SU-DHL-6 (cell line): ENCODE results near the gene C22orf15.

Experiments
- H2AFZ ChIP-seq: fragments of 200-600 bp; sonication (generic); 2 replicates; pipeline ENCODE4 v1.6.1; 2014; ENCODE audit warnings: low read depth, mild to moderate bottlenecking, moderate library complexity, mixed read lengths, antibody characterized with exemption, low read length; ENCODE audit not compliant: severe bottlenecking
- H3F3A ChIP-seq: fragments of 200-600 bp; shearing (Covaris generic); 2 replicates; pipeline ENCODE4 v1.6.0; 2016; ENCODE audit warnings: antibody characterized with exemption, mild to moderate bottlenecking; ENCODE audit not compliant: insufficient read depth
- H3K27ac ChIP-seq: fragments of 200-600 bp; sonication (generic); 2 replicates; pipeline ENCODE4 v1.5.1; 2016; ENCODE audit warnings: low read depth, mild to moderate bottlenecking, low read length, moderate library complexity, mixed read lengths
- H3K27me3 ChIP-seq: fragments of 200-600 bp; sonication (generic), shearing (Covaris generic); 2 replicates; pipeline ENCODE4 v1.6.0; 2014; ENCODE audit warnings: mild to moderate bottlenecking, low read length
- H3K36me3 ChIP-seq: fragments of 200-600 bp; sonication (generic); 2 replicates; pipeline ENCODE4 v1.6.1; 2014; ENCODE audit warnings: mild to moderate bottlenecking, low read length, mixed read lengths
- H3K4me2 ChIP-seq: fragments of 300-600, 200-600 bp; shearing (Covaris generic), sonication (generic); 2 replicates; pipeline ENCODE4 v1.6.0; 2014; ENCODE audit warnings: low read length, low read depth, mild to moderate bottlenecking; ENCODE audit not compliant: poor library complexity, severe bottlenecking
- H3K4me3 ChIP-seq: fragments of 200-600 bp; sonication (generic); 2 replicates; pipeline ENCODE4 v1.5.1; 2014; ENCODE audit warnings: antibody characterized with exemption, low read length, mild to moderate bottlenecking, mixed read lengths; ENCODE audit not compliant: insufficient read depth, poor library complexity, severe bottlenecking
- H3K79me2 ChIP-seq: fragments of 200-600 bp; sonication (generic); 2 replicates; pipeline ENCODE4 v1.6.1; 2014; ENCODE audit warnings: mild to moderate bottlenecking, low read length, moderate library complexity; ENCODE audit not compliant: insufficient read depth
- H3K9ac ChIP-seq: fragments of 200-600 bp; sonication (generic); 2 replicates; pipeline ENCODE4 v1.7.0; 2014; ENCODE audit warnings: mild to moderate bottlenecking, low read length
- H3K9me2 ChIP-seq: fragments of 200-600 bp; sonication (generic); replicated peaks from 2 replicates; pipeline ENCODE4 v1.6.1; 2014; ENCODE audit warnings: low read length; ENCODE audit not compliant: insufficient read depth
- H3K9me3 ChIP-seq: fragments of 200-600 bp; sonication (generic); 2 replicates; pipeline ENCODE4 v1.6.1; 2014; ENCODE audit warnings: low read length, mixed read lengths; ENCODE audit not compliant: insufficient read depth
- H4K20me1 ChIP-seq: fragments of 200-600 bp; sonication (generic); 2 replicates; pipeline ENCODE4 v1.6.1; 2014; ENCODE audit warnings: low read depth, mild to moderate bottlenecking, antibody characterized with exemption, low read length, moderate library complexity, mixed read lengths
- EZH2phosphoT487 ChIP-seq: fragments of 200-600 bp; sonication (generic), shearing (Covaris generic); conservative IDR thresholded peaks from 2 replicates; pipeline ENCODE4 v1.6.1; 2018; ENCODE audit warnings: mild to moderate bottlenecking, antibody characterized with exemption, low read length, moderate library complexity, mixed read lengths
- TF ChIP-seq, protein P1 (sequence below): fragments of 200-600 bp; sonication (generic); IDR thresholded peaks from one replicate; pipeline ENCODE4 v1.5.1; 2017; ENCODE audit warnings: antibody characterized with exemption, mild to moderate bottlenecking, low read length, moderate library complexity; ENCODE audit not compliant: insufficient read depth, poor library complexity, severe bottlenecking

C22orf15 gene

GRCh38 chr22:23779083-23779482, 16.3 kb downstream of the C22orf15 start:
- H2AFZ ChIP-seq: no peak overlapping the region
- H3K27me3 ChIP-seq: no peaks in the 10 kb centered on the region
- no peaks in the 10 kb centered on the region for H3K9me3 ChIP-seq
- no peaks in the 10 kb centered on the region for H3K9me2 ChIP-seq
- no peak overlapping the region for H3K9ac ChIP-seq
- no peaks in the 10 kb centered on the region for H3K79me2 ChIP-seq
- TF ChIP-seq, protein P1, sequence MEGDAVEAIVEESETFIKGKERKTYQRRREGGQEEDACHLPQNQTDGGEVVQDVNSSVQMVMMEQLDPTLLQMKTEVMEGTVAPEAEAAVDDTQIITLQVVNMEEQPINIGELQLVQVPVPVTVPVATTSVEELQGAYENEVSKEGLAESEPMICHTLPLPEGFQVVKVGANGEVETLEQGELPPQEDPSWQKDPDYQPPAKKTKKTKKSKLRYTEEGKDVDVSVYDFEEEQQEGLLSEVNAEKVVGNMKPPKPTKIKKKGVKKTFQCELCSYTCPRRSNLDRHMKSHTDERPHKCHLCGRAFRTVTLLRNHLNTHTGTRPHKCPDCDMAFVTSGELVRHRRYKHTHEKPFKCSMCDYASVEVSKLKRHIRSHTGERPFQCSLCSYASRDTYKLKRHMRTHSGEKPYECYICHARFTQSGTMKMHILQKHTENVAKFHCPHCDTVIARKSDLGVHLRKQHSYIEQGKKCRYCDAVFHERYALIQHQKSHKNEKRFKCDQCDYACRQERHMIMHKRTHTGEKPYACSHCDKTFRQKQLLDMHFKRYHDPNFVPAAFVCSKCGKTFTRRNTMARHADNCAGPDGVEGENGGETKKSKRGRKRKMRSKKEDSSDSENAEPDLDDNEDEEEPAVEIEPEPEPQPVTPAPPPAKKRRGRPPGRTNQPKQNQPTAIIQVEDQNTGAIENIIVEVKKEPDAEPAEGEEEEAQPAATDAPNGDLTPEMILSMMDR: no peak
- TF ChIP-seq EZH2phosphoT487: no peak
- H3K36me3 ChIP-seq: no peaks in the 10 kb centered on the region
- no peaks in the 10 kb centered on the region for H4K20me1 ChIP-seq
- H3K4me3 ChIP-seq: no peak overlapping the region
- H3K4me2 ChIP-seq: no peak overlapping the region
- no peaks in the 10 kb centered on the region for H3F3A ChIP-seq
- H3K27ac ChIP-seq: no peak overlapping the region

DNA sequence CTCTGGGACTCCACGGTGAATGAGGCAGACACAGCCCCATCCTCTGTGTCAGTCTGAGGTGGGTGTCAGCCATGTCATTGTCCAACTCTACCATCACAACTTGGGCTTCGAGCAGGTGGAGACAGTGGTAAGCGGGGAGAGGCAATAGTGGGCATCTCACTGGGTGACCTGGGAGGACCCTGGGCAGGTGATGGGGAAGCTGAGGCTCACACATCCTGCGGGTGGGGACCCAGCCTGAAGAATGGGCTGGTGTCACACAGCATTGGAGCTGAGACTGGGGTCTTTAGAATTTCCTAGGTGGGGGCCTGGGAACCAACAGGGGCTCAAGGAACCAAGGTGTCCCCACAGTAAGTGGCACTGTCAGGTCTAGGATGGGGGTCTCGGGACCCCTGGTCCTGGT, 16.9 kb downstream of the C22orf15 start:
- Histone ChIP-seq H3K27me3 (no peaks in the 10 kb centered on the region), H3K9me3 (no peaks in the 10 kb centered on the region), H4K20me1 (no peaks in the 10 kb centered on the region), H3F3A (no peaks in the 10 kb centered on the region), H3K9ac (no peak overlapping the region), H3K79me2 (no peaks in the 10 kb centered on the region), H3K4me2 (no peak overlapping the region), H3K9me2 (no peaks in the 10 kb centered on the region), H3K27ac (no peak overlapping the region), H2AFZ (no peak overlapping the region), H3K36me3 (no peaks in the 10 kb centered on the region), H3K4me3 (no peak overlapping the region)
- TF ChIP-seq EZH2phosphoT487: no peak
- TF ChIP-seq, protein P1: no peak

GRCh38 chr22:23780146-23780748, 17.5 kb downstream of the C22orf15 start:
- H3K36me3 ChIP-seq: no peaks in the 10 kb centered on the region
- no peak overlapping the region for H3K27ac ChIP-seq
- no peak overlapping the region for H2AFZ ChIP-seq
- H3K79me2 ChIP-seq: no peaks in the 10 kb centered on the region
- no peak overlapping the region for H3K4me2 ChIP-seq
- no peaks in the 10 kb centered on the region for H4K20me1 ChIP-seq
- TF ChIP-seq EZH2phosphoT487: no peak
- TF ChIP-seq, protein P1: no peak
- H3K9me2 ChIP-seq: no peaks in the 10 kb centered on the region
- H3F3A ChIP-seq: no peaks in the 10 kb centered on the region
- no peaks in the 10 kb centered on the region for H3K27me3 ChIP-seq
- H3K9me3 ChIP-seq: no peaks in the 10 kb centered on the region
- H3K4me3 ChIP-seq: no peak overlapping the region
- H3K9ac ChIP-seq: no peak overlapping the region
